Nephron progenitor cell (in vitro differentiated cells): Measurements from ENCODE around the gene VSIG2.

Source experiments
- DNase-seq: peaks from one replicate; pipeline ENCODE4 v3.0.0; 2021
- H3K27ac Mint-ChIP-seq: 2 replicates; pipeline ENCODE4 v1.8.0; 2021; ENCODE audit warnings: mild to moderate bottlenecking, moderate library complexity, mixed read lengths
- H3K27me3 Mint-ChIP-seq: 2 replicates; pipeline ENCODE4 v1.8.0; 2021; ENCODE audit warnings: mild to moderate bottlenecking, low read depth, mixed read lengths; ENCODE audit not compliant: poor library complexity
- H3K36me3 Mint-ChIP-seq: 2 replicates; pipeline ENCODE4 v1.8.0; 2021; ENCODE audit warnings: low read depth, mixed read lengths
- H3K4me1 Mint-ChIP-seq: 2 replicates; pipeline ENCODE4 v1.8.0; 2021; ENCODE audit warnings: mixed read lengths
- H3K4me3 Mint-ChIP-seq: 2 replicates; pipeline ENCODE4 v1.8.0; 2021; ENCODE audit warnings: mild to moderate bottlenecking, moderate library complexity, mixed read lengths
- H3K9me3 Mint-ChIP-seq: 2 replicates; pipeline ENCODE4 v1.8.0; 2021; ENCODE audit warnings: mild to moderate bottlenecking, moderate library complexity, mixed read lengths
- TF ChIP-seq, protein P1 (sequence below): fragments of 200-600 bp; sonication (generic); IDR thresholded peaks from 2 replicates; pipeline ENCODE4 v1.5.0; 2021; ENCODE audit warnings: antibody characterized with exemption

VSIG2 gene

DNA sequence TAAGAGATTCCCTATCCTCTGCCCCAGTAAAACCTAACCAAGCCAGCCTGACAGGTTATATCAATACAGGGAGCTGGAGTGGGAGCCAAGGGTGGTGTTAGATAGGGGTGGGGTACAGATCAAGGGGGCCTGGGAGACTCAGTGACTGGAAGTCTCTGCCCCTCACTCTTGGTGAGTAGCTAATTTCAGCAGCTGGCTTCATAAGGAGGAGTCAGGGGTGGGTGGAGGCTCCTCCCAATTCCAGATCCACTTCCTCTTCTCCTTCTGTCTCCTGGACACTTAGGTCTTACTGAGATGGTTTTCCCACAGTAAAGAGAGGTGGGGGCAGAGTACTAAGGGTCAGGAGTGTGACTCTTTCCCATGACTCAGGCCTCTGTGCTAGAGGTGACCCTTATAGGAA lies 1.1 kb upstream of the VSIG2 start:
- H3K9me3 Mint-ChIP-seq = peaks cover 5% of the 10 kb centered on the region
- TF ChIP-seq, protein P1, sequence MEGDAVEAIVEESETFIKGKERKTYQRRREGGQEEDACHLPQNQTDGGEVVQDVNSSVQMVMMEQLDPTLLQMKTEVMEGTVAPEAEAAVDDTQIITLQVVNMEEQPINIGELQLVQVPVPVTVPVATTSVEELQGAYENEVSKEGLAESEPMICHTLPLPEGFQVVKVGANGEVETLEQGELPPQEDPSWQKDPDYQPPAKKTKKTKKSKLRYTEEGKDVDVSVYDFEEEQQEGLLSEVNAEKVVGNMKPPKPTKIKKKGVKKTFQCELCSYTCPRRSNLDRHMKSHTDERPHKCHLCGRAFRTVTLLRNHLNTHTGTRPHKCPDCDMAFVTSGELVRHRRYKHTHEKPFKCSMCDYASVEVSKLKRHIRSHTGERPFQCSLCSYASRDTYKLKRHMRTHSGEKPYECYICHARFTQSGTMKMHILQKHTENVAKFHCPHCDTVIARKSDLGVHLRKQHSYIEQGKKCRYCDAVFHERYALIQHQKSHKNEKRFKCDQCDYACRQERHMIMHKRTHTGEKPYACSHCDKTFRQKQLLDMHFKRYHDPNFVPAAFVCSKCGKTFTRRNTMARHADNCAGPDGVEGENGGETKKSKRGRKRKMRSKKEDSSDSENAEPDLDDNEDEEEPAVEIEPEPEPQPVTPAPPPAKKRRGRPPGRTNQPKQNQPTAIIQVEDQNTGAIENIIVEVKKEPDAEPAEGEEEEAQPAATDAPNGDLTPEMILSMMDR = no peak
- no peak overlapping the region for H3K4me3 Mint-ChIP-seq
- H3K4me1 Mint-ChIP-seq = peaks cover 26% of the 10 kb centered on the region
- no peaks in the 10 kb centered on the region for H3K36me3 Mint-ChIP-seq
- no peak overlapping the region for H3K27ac Mint-ChIP-seq
- H3K27me3 Mint-ChIP-seq = peaks cover 100% of the 10 kb centered on the region
- DNase-seq = no peak

DNA sequence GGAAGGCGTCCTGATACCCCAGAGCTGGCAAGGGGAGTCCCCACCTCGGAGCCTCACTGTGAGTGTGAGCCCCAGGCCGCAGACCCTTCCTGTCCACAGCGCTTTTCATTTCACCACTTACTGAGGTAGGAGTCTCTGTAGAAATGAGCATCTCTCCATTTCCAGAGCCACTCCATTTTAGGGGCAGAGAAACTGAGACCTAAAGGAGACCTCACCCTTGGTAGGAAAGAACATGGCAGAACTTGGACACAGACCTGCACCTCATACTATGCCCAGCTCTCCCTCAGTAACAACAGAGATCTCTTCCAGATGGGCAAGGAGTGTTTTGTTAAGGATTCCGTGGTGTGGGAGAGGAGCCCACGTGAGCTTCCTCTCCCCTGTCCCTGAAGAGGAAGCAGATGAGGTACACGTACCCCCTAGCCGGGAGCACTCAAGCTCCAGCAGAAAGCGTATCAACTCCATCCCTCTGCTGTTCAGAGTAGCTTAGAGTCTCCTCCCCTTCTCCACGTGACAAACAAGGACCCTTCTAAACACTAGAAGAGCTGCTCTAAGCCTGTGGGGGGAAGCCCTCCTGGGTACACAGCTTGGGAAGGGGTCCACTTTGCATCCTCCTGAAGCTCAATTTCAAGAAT lies 532 bp upstream of the VSIG2 start:
- H3K4me1 Mint-ChIP-seq = peaks cover 25% of the 10 kb centered on the region
- H3K27me3 Mint-ChIP-seq = peaks cover 100% of the 10 kb centered on the region
- TF ChIP-seq, protein P1 = no peak
- H3K9me3 Mint-ChIP-seq = peaks cover 5% of the 10 kb centered on the region
- H3K4me3 Mint-ChIP-seq = peak overlapping the region; percentile 63
- H3K27ac Mint-ChIP-seq = no peak overlapping the region
- DNase-seq = no peak
- no peaks in the 10 kb centered on the region for H3K36me3 Mint-ChIP-seq

DNA sequence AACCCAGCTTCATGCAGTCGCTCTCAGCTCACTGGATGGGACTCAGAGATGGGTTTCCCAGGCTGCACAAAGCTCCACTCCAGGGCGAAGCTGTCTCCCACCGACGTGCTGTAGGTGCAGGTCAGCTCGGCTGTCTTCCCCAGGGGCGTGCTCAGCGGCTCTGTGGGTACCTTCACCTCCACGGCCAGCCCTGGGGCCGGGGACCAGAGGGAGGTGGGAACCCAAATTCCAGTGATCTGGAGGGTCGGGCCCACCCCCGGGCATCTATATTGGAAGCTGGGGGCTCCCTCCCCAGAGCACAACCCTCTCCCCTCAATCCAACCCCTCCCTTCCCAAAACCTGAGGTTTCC lies 689 bp downstream of the VSIG2 start:
- peaks cover 100% of the 10 kb centered on the region for H3K27me3 Mint-ChIP-seq
- H3K4me3 Mint-ChIP-seq = no peak overlapping the region
- peaks cover 36% of the 10 kb centered on the region for H3K4me1 Mint-ChIP-seq
- H3K36me3 Mint-ChIP-seq = no peaks in the 10 kb centered on the region
- no peak for DNase-seq
- H3K27ac Mint-ChIP-seq = no peak overlapping the region
- TF ChIP-seq, protein P1 = no peak
- peaks cover 5% of the 10 kb centered on the region for H3K9me3 Mint-ChIP-seq

DNA sequence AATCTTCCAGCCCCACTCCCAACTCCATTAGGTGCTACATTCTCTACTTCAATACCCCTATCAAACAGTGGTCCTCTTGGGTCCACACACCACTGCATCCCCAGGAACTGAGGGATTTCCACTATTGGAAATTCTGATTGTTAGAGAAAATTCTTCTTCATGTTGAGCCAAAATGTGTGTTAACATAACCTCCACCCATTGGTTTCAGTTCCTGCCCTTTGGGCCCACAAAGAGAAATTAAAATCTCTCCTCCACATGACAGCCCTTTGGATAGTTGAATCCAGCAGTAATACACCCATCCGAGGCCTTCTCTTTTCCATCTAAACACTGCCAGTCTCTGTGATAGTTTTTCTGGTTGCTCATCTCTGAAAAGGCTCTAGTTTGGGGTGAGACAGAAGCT lies 2.1 kb downstream of the VSIG2 start:
- no peaks in the 10 kb centered on the region for H3K36me3 Mint-ChIP-seq
- peaks cover 42% of the 10 kb centered on the region for H3K4me1 Mint-ChIP-seq
- H3K27me3 Mint-ChIP-seq = peaks cover 100% of the 10 kb centered on the region
- TF ChIP-seq, protein P1 = no peak
- H3K4me3 Mint-ChIP-seq = no peak overlapping the region
- DNase-seq = no peak
- peaks cover 5% of the 10 kb centered on the region for H3K9me3 Mint-ChIP-seq
- H3K27ac Mint-ChIP-seq = no peak overlapping the region

DNA sequence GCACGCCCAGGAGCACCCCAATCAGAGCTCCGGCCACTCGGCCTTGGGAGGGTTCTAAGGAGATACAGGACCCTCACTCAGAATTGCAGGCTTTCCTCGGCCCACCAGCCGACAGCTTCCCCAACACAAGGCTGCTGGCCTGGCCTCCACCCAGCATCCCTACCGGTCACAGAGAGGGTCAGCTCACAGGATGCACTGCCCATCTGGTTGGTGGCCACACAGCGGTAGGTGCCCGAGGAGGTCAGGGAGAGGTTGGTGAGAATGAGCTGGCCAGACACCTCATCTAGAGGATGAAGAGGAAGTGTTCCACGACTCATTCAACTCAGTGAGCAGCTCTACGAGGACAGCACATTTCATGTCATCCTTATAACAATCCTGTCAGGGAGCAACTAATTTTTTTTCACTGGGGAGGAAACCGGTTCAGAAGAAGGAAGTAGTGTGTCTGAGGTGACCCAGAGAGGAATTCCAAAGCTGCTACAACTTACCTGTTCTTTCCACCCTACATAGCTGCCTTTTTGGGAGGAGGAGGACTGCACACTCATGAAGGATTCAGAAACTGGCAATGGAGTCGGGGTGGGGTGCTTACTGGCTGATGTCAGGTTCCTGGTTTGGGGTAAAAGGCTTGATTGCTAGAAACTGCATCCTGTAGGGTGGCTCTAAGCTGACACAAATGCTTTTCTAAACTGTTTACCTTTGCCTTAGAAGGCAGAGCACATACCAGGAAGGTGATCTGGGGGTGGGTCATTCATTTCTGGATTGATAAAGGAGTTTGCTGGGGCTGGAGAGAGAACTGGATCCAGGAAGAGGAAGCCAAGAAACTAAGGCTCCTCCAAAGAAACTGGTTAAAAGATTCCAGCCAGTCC lies 3.3 kb downstream of the VSIG2 start:
- H3K4me1 Mint-ChIP-seq = peaks cover 30% of the 10 kb centered on the region

More for the DNA sequence above, 3.3 kb downstream of the VSIG2 start:
- no peak overlapping the region for H3K4me3 Mint-ChIP-seq
- H3K9me3 Mint-ChIP-seq = peaks cover 5% of the 10 kb centered on the region
- H3K27me3 Mint-ChIP-seq = peaks cover 100% of the 10 kb centered on the region
- H3K36me3 Mint-ChIP-seq = no peaks in the 10 kb centered on the region
- TF ChIP-seq, protein P1 = no peak
- no peak for DNase-seq
- H3K27ac Mint-ChIP-seq = no peak overlapping the region
